GM21576 (cell line): ENCODE results near the gene HNF1A.
"Not testable (repeated sequence)": the region's sequence is repeated elsewhere in the genome, so short reads cannot be mapped to it uniquely, and the experiment has no call there.

Experiments used
- ATAC-seq: cut with Tn5 transposase; IDR thresholded peaks from one replicate; pipeline ENCODE4 v1.9.1; 2021; ENCODE audit warnings: mild to moderate bottlenecking, moderate library complexity; ENCODE audit not compliant: unreplicated experiment

The HNF1A gene

DNA sequence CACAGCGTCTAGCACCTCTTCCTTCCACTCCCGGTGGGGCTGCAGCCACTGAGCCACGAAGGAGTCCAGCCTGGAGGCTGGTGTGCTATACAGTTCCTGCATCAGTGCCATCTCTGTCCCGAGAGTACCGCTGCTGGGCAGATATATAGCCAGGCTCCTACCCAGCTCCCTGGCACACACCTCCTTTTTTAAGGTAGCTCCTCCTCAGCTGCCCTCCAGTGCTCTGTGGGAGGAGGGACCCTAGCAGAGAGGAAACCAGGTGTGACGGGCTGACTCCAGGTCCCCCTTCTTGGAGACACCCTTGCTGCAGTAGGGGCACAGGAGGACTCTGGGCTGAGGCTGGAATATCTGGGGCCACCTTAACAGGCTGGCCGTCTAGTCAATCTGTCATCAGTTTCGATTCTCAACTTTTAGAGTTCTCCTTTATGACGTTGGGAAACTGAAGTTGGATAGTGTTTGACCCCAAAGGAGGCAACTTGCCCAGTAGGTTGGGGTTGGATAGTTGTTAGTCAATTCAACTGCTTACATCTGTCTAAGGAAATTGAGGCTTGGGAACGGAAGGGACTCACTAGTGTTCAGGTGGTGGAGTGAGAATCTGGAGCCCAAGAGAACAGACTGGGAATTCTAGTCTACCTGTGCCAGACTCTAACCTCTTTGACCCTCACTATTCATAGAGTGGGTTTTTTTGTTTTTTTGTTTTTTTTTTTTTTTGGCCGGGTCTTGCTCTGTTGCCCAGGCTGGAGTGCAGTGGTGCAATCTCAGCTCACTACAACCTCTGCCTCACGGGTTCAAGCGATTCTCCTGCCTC is 60.7 kb downstream of the HNF1A start, which contains the start of gene OASL:
Gene OASL, minus strand, starts transcription at position 386 of the 808 bp plus-strand sequence. Its CDS starts 275 bp downstream, at position 111.
- ATAC-seq: no peak

DNA sequence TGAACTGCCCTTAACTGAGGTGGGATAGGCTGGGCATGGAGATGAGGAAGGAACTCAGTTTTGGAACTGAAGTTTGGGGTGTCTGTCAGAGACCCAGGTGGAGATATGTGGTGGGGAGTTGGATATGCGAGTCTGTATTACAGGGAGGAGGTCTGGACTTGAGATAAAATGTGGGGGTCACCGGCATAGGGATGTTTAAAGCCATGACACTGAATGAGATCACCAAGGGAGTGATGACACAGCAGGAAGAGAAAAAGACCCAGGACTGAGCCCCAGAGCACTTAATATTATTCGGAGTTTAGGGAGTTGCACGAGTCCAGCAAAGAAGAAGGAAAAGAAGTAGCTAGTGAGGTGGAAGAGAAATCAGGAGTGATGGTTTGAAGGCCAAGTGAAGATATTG is 64.7 kb downstream of the HNF1A start:
- ATAC-seq: no peak

DNA sequence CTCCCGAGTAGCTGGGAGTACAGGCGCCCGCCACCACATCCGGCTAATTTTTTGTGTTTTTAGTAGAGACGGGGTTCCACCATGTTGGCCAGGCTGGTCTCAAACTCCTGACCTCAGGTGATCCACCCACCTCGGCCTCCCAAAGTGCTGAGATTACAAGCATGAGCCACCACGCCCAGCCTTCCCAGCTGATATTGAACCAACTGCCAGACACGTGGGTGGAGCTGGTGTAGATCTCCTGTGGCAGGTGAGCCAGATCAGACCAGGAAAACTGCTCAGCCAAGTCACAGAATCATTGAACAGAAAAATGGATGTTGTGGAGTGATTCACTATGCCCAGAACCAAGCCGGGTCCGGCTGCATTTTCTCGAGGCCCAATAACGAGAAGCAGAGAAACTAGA is 69.1 kb downstream of the HNF1A start:
- ATAC-seq: not testable (repeated sequence)

DNA sequence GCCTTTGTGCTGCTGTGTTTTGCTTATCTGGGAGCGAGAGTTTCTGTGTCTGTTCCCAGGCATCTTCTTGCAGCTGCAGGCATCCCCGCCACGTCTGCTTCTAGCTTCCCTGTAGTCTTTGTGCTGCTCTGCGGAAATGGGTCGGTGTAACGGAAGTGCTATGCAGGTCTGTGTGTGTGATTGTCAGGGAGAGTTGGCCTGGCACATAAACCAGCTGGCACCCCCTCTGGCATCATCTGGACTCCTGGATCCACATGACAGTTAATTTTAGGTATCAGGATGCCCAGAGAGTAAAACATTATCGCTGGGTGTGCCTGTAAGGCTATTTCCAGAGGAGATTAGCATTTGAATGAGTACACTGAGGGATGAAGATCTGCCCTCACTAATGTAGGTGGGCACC is 70.1 kb downstream of the HNF1A start:
- no peak for ATAC-seq

DNA sequence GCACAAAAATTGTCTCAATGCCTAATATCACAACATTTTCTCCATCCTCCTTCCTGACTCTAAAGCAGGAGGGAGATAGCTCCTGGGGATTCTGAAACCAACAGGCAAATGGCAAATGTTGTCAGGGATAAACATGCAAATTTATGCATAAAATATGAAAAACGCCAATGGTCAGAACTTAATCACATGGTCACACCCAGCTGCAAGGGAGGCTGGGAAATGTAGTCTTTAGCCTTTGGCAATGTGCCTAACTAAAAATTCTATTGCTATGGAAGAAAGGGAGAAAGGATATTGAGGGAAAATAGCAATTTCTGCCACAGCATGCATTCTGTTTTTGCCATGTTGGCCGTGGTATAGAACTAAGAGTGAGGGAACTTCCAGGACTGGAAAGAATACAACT is 72.4 kb downstream of the HNF1A start:
- no peak for ATAC-seq
